Coronary artery (tissue), 2 donors: Measurements from ENCODE around the gene HACL1.

Source experiments
- DNase-seq: peaks from one replicate; pipeline ENCODE4 v3.0.0-alpha.2; 2017; ENCODE audit warnings: low spot score
- H3K27ac ChIP-seq, 2 donors: fragments of 200-600 bp; sonication (generic); one replicate each; pipeline ENCODE4 v1.5.1; 2016 to 2019
- H3K4me3 ChIP-seq: fragments of 200-600 bp; sonication (generic); 2 replicates; pipeline ENCODE4 v1.5.1; 2016; ENCODE audit warnings: mild to moderate bottlenecking, moderate library complexity
- TF ChIP-seq, protein P1 (sequence below): fragments of 200-600 bp; sonication (generic); IDR thresholded peaks from one replicate; pipeline ENCODE4 v1.5.1; 2019; ENCODE audit warnings: antibody characterized with exemption

The HACL1 gene

GRCh38 chr3:15601399-15602145 lies at the start of gene HACL1, which contains the start of gene BTD:
HACL1 (minus strand) TSS chr3:15601569; CDS start chr3:15601463, 106 bp downstream.
BTD (plus strand) TSS chr3:15601745; CDS start chr3:15635440, 33,695 bp downstream.
- Histone ChIP-seq H3K4me3 (peak within 1 kb of the TSS; percentile 90), H3K27ac (peak within 1 kb of the TSS; percentile 82 to 89)
- peak; percentile 98 for DNase-seq
- TF ChIP-seq, protein P1, sequence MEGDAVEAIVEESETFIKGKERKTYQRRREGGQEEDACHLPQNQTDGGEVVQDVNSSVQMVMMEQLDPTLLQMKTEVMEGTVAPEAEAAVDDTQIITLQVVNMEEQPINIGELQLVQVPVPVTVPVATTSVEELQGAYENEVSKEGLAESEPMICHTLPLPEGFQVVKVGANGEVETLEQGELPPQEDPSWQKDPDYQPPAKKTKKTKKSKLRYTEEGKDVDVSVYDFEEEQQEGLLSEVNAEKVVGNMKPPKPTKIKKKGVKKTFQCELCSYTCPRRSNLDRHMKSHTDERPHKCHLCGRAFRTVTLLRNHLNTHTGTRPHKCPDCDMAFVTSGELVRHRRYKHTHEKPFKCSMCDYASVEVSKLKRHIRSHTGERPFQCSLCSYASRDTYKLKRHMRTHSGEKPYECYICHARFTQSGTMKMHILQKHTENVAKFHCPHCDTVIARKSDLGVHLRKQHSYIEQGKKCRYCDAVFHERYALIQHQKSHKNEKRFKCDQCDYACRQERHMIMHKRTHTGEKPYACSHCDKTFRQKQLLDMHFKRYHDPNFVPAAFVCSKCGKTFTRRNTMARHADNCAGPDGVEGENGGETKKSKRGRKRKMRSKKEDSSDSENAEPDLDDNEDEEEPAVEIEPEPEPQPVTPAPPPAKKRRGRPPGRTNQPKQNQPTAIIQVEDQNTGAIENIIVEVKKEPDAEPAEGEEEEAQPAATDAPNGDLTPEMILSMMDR: no peak

DNA sequence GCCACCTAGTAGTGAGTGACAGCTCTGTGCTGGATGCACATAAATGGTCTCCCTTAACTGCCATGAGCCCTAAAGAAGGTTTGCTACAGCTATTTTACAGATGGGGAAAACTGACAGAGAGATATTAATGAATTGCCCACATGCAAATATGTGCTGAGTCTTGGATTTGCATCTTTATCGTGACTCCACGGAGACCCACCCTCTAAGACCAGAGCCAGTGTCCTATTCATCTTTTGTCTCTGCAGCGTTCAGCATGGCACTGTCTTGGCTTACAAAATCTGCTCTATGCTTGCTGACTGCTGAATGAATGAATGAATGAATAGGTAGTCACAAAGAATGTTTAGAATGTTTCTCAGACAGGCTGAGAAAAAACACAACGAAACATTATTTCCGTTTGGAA lies 48.5 kb upstream of the HACL1 start:
- no peak for DNase-seq
- Histone ChIP-seq H3K27ac (no peak overlapping the region), H3K4me3 (no peak overlapping the region)
- TF ChIP-seq, protein P1: no peak

DNA sequence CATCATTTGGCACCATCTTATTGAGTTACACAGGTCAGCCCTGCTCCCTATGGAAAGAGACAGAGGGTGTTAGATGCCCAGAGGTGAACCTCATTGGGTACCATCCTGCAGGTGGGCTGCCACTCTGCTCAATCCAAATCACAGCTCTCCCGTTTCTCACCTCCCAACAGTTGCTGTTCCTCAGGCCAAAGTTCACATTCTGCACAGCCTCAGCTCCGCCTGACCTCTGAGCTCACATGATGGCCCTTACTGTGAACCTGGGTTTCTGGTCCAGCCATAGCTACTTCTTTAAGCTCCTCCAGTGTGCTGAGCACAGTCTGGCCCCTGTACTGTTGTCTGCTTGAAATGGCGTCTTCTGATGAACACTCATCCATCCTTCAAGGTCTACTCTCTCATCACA lies 48.0 kb upstream of the HACL1 start:
- TF ChIP-seq, protein P1: no peak
- DNase-seq: no peak
- H3K27ac ChIP-seq: no peak overlapping the region
- no peak overlapping the region for H3K4me3 ChIP-seq

DNA sequence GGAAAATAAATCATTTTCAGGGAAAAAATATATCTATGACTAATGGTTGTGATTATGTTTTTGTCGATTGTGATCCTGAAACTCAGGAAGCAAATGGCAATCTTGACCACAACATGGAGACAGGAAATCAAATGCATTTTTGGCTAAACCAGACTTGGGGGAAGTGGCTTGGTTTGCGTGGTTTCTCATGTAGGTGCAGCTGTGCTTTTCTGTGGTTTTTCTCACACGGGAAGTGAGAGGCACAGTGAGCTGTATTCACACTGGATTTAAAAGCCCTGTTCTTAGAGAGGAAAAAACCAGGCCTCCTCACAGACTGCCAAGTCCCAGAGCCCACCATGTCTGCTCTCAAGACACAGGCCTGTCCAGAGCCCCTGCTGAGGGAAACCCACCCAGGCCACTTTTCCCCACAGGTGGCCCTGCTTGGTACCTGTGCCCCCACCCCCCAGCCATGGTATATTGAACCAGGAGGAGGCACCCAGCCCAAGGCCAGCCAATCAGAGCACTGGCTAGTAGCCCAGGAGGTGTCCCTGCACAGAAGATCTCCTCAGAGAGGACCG lies 46.3 kb upstream of the HACL1 start:
- no peak for DNase-seq
- Histone ChIP-seq H3K27ac (peak overlapping the region; percentile 15 to 82), H3K4me3 (peak overlapping the region; percentile 45)
- TF ChIP-seq, protein P1: no peak

GRCh38 chr3:15646851-15647511 lies 45.6 kb upstream of the HACL1 start:
- H3K27ac ChIP-seq: peak overlapping the region; percentile 15 to 82
- DNase-seq: peak; percentile 79
- TF ChIP-seq, protein P1: no peak
- peak overlapping the region; percentile 45 for H3K4me3 ChIP-seq

GRCh38 chr3:15645740-15646501 lies 44.6 kb upstream of the HACL1 start:
- Histone ChIP-seq H3K4me3 (no peak overlapping the region), H3K27ac (peak overlapping the region in 1 of 2 donors; percentile 82)
- DNase-seq: no peak

More at GRCh38 chr3:15645740-15646501, 44.6 kb upstream of the HACL1 start:
- TF ChIP-seq, protein P1: no peak
